ENCODE data around the gene GAPT. TPM values are rescaled to one million over a fixed set of nuclear protein-coding genes. Genes with fewer than 3 reads are reported as not detected.

The GAPT gene
- polyA plus RNA-seq, 1 of the 3 experiments (the other 2 are of a cell fraction), result not detected

DNA sequence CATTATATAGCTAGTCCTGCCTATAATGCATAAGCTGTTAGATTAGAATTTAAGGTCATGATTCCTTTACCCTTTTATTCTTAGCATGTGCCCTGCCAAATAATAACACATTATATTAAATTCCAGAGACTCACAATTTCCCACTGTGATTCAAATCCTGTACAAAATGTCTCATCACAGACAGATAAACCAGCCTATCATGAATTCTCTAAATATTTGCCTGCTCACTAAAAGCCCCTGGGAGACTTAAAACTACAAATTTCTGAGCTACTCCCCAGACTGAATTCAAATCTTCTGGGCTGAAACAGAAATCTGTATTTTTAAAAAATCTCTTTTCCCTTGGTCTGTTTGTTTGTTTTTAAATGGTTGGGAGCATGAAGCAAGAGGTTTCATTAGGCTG is 32.7 kb downstream of the GAPT start:
- Histone ChIP-seq H3K27me3 (ENCODE audit: insufficient read depth) (no peaks in the 10 kb centered on the region), H3K9me3 (no peaks in the 10 kb centered on the region), H3K9me2 (no peaks in the 10 kb centered on the region), H3K9ac (no peak overlapping the region), H4K20me1 (ENCODE audit: insufficient read depth) (no peaks in the 10 kb centered on the region), H3K27ac (ENCODE audit: low read depth in 2 of 2, low read length in 1 of 2) (no peak overlapping the region), H3K79me2 (ENCODE audit: insufficient read depth) (no peaks in the 10 kb centered on the region), H3K36me3 (replicated peaks in 1 of 2; ENCODE audit: control insufficient read depth in 1 of 2, insufficient read depth in 2 of 2, low read length in 1 of 2) (no peaks in the 10 kb centered on the region), H3K4me3 (ENCODE audit: low read depth in 2 of 2, low read length in 1 of 2) (no peak overlapping the region), H3K4me2 (no peak overlapping the region), H2AFZ (ENCODE audit: low read depth) (no peak overlapping the region), H3K4me1 (ENCODE audit: control insufficient read depth in 1 of 2, insufficient read depth in 2 of 2, low read depth in 1 of 2, low read length in 1 of 2) (no peaks in the 10 kb centered on the region), H3F3A (replicated peaks; ENCODE audit: insufficient read depth) (no peaks in the 10 kb centered on the region)
- DNase-seq, result no peak
- CTCF ChIA-PET, result interaction anchor here (0.6 to 2.7 kb wide), 5 partner anchors 10 to 1010 kb away, joined by 3 to 9 read pairs (median 3); no protein-coding TSS in a partner anchor
- TF ChIP-seq RCOR1 (IDR thresholded peaks at IDR 0.05; ENCODE audit: low read length) (no peak), TCF12 (IDR thresholded peaks at IDR 0.05) (no peak), MEF2A (IDR thresholded peaks at IDR 0.05; ENCODE audit: borderline replicate concordance, low read depth) (no peak), ELF1 (IDR thresholded peaks at IDR 0.05) (no peak), FOSL2 (IDR thresholded peaks at IDR 0.05; ENCODE audit: borderline replicate concordance, low read depth) (no peak), NRF1 (IDR thresholded peaks at IDR 0.05; ENCODE audit: low read depth, low read length) (no peak), SIN3A (IDR thresholded peaks at IDR 0.05; ENCODE audit: borderline replicate concordance, low read depth, low read length) (no peak), CTCF (IDR thresholded peaks at IDR 0.05) (no peak), USF2 (IDR thresholded peaks at IDR 0.05; ENCODE audit: borderline replicate concordance, low read depth, low read length) (no peak), GATA2 (CRISPR knock-in tag; IDR thresholded peaks at IDR 0.05) (no peak), RXRA (IDR thresholded peaks at IDR 0.05; ENCODE audit: borderline replicate concordance, low read depth) (no peak), RFX5 (IDR thresholded peaks at IDR 0.05; ENCODE audit: low read length) (no peak), TAF1 (IDR thresholded peaks at IDR 0.05; ENCODE audit: borderline replicate concordance, low read depth, low read length) (no peak)
- TF ChIP-seq, protein P1, sequence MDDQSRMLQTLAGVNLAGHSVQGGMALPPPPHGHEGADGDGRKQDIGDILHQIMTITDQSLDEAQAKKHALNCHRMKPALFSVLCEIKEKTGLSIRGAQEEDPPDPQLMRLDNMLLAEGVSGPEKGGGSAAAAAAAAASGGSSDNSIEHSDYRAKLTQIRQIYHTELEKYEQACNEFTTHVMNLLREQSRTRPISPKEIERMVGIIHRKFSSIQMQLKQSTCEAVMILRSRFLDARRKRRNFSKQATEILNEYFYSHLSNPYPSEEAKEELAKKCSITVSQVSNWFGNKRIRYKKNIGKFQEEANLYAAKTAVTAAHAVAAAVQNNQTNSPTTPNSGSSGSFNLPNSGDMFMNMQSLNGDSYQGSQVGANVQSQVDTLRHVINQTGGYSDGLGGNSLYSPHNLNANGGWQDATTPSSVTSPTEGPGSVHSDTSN (IDR thresholded peaks at IDR 0.05), result no peak
- POLR2A ChIA-PET, result no interaction called here

GRCh38 chr5:58524571-58524970 is 33.3 kb downstream of the GAPT start:
- CTCF ChIA-PET, result interaction anchor here (0.6 to 2.7 kb wide), 6 partner anchors 9 to 1010 kb away, joined by 3 to 9 read pairs (median 3); no protein-coding TSS in a partner anchor
- TF ChIP-seq CHD2 (IDR thresholded peaks at IDR 0.05; ENCODE audit: low read length, partially characterized antibody) (no peak), JUND (IDR thresholded peaks at IDR 0.05) (no peak), IRF3 (IDR thresholded peaks at IDR 0.05; ENCODE audit: low read depth, low read length) (no peak), MEF2A (IDR thresholded peaks at IDR 0.05; ENCODE audit: borderline replicate concordance, low read depth) (no peak), YY1 (IDR thresholded peaks at IDR 0.05; ENCODE audit: low read depth) (no peak)
- TF ChIP-seq, protein P2, sequence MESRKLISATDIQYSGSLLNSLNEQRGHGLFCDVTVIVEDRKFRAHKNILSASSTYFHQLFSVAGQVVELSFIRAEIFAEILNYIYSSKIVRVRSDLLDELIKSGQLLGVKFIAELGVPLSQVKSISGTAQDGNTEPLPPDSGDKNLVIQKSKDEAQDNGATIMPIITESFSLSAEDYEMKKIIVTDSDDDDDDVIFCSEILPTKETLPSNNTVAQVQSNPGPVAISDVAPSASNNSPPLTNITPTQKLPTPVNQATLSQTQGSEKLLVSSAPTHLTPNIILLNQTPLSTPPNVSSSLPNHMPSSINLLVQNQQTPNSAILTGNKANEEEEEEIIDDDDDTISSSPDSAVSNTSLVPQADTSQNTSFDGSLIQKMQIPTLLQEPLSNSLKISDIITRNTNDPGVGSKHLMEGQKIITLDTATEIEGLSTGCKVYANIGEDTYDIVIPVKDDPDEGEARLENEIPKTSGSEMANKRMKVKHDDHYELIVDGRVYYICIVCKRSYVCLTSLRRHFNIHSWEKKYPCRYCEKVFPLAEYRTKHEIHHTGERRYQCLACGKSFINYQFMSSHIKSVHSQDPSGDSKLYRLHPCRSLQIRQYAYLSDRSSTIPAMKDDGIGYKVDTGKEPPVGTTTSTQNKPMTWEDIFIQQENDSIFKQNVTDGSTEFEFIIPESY (IDR thresholded peaks at IDR 0.05; ENCODE audit: borderline replicate concordance, low read depth), result no peak

More at GRCh38 chr5:58524571-58524970, 33.3 kb downstream of the GAPT start:
- Histone ChIP-seq H3K4me3 (ENCODE audit: low read depth in 2 of 2, low read length in 1 of 2) (no peak overlapping the region), H3K27ac (ENCODE audit: low read depth in 2 of 2, low read length in 1 of 2) (no peak overlapping the region), H3K27me3 (ENCODE audit: insufficient read depth) (no peaks in the 10 kb centered on the region), H3K79me2 (ENCODE audit: insufficient read depth) (no peaks in the 10 kb centered on the region), H3K9me2 (no peaks in the 10 kb centered on the region), H3K36me3 (replicated peaks in 1 of 2; ENCODE audit: control insufficient read depth in 1 of 2, insufficient read depth in 2 of 2, low read length in 1 of 2) (no peaks in the 10 kb centered on the region), H3K4me2 (no peak overlapping the region), H4K20me1 (ENCODE audit: insufficient read depth) (no peaks in the 10 kb centered on the region), H3K4me1 (ENCODE audit: control insufficient read depth in 1 of 2, insufficient read depth in 2 of 2, low read depth in 1 of 2, low read length in 1 of 2) (no peaks in the 10 kb centered on the region), H3K9ac (no peak overlapping the region), H3F3A (replicated peaks; ENCODE audit: insufficient read depth) (no peaks in the 10 kb centered on the region), H2AFZ (ENCODE audit: low read depth) (no peak overlapping the region), H3K9me3 (no peaks in the 10 kb centered on the region)
- 23% methylated on average over 1 of the region's 1 CpG for WGBS (ENCODE audit: low lambda C conversion rate)
- POLR2A ChIA-PET, result no interaction called here
- no peak for DNase-seq

Measured in SK-N-SH (cell line).